Muscle layer of duodenum (tissue), 2 donors: ENCODE results near the gene XPOT.
A peak's percentile ranks its signal among the peaks of the same experiment; 100 is the strongest.

Experiments
- H3K27ac ChIP-seq: one replicate; pipeline ENCODE4 v1.7.0; 2013; ENCODE audit warnings: mild to moderate bottlenecking, low read length
- H3K27me3 ChIP-seq: one replicate; pipeline ENCODE4 v1.7.0; 2013; ENCODE audit warnings: low read depth, mild to moderate bottlenecking, control low read depth, low read length
- H3K36me3 ChIP-seq, 2 donors: one replicate each; pipeline ENCODE4 v1.7.0; 2013; ENCODE audit warnings: low read length in 2 of 2, control low read depth in 1 of 2, mild to moderate bottlenecking in 1 of 2; ENCODE audit not compliant: insufficient read depth in 2 of 2, control insufficient read depth in 1 of 2
- H3K4me1 ChIP-seq, 2 donors: one replicate each; pipeline ENCODE4 v1.7.0; 2013; ENCODE audit warnings: low read length in 2 of 2, mild to moderate bottlenecking in 2 of 2, control low read depth in 1 of 2, moderate library complexity in 1 of 2; ENCODE audit not compliant: insufficient read depth in 2 of 2, control insufficient read depth in 1 of 2
- H3K4me3 ChIP-seq, 2 donors: one replicate each; pipeline ENCODE4 v1.7.0; 2013; ENCODE audit warnings: low read length in 2 of 2, low read depth in 1 of 2, mild to moderate bottlenecking in 1 of 2
- H3K9me3 ChIP-seq, 2 donors: one replicate each; pipeline ENCODE4 v1.7.0; 2013; ENCODE audit warnings: low read length in 2 of 2, control low read depth in 1 of 2, mild to moderate bottlenecking in 1 of 2; ENCODE audit not compliant: control insufficient read depth in 1 of 2
- donor health status: healthy.

Gene XPOT

GRCh38 chr12:64392221-64392620 is 12.0 kb upstream of the XPOT start:
- Histone ChIP-seq H3K36me3 (no peaks in the 10 kb centered on the region), H3K27ac (no peak overlapping the region), H3K27me3 (peaks cover 8% of the 10 kb centered on the region), H3K4me1 (peaks cover 0 to 6% of the 10 kb centered on the region in 2 donors), H3K9me3 (no peaks in the 10 kb centered on the region), H3K4me3 (no peak overlapping the region)

DNA sequence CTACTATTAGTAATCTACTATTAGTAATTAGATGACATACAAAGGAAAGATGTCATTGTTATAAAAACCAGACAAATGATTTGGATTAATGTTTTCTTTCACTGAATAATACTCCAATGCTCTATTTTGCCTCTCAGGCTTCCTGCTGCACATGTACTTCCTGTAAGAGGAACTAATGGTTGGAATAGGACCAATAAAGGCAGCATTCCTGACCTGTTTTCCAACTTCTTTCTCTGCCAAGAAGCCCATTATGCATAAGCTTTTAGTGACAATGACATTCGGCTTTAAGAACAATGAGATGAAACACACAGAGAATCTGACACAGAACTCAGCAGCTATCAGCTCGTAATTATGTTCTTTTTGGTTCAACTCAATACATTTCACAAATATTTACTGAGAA is 8.5 kb upstream of the XPOT start:
- H3K27me3 ChIP-seq, result no peaks in the 10 kb centered on the region
- no peaks in the 10 kb centered on the region for H3K36me3 ChIP-seq
- no peak overlapping the region for H3K4me3 ChIP-seq
- H3K27ac ChIP-seq, result no peak overlapping the region
- no peaks in the 10 kb centered on the region for H3K9me3 ChIP-seq
- peaks cover 0 to under 1% of the 10 kb centered on the region in 2 donors for H3K4me1 ChIP-seq

GRCh38 chr12:64400041-64400440 is 4.2 kb upstream of the XPOT start:
- Histone ChIP-seq H3K36me3 (peaks cover 0 to 5% of the 10 kb centered on the region in 2 donors), H3K27me3 (no peaks in the 10 kb centered on the region), H3K4me1 (no peaks in the 10 kb centered on the region), H3K9me3 (no peaks in the 10 kb centered on the region), H3K4me3 (no peak overlapping the region), H3K27ac (no peak overlapping the region)

GRCh38 chr12:64402181-64402580 is 2.0 kb upstream of the XPOT start:
- H3K27me3 ChIP-seq, result no peaks in the 10 kb centered on the region

DNA sequence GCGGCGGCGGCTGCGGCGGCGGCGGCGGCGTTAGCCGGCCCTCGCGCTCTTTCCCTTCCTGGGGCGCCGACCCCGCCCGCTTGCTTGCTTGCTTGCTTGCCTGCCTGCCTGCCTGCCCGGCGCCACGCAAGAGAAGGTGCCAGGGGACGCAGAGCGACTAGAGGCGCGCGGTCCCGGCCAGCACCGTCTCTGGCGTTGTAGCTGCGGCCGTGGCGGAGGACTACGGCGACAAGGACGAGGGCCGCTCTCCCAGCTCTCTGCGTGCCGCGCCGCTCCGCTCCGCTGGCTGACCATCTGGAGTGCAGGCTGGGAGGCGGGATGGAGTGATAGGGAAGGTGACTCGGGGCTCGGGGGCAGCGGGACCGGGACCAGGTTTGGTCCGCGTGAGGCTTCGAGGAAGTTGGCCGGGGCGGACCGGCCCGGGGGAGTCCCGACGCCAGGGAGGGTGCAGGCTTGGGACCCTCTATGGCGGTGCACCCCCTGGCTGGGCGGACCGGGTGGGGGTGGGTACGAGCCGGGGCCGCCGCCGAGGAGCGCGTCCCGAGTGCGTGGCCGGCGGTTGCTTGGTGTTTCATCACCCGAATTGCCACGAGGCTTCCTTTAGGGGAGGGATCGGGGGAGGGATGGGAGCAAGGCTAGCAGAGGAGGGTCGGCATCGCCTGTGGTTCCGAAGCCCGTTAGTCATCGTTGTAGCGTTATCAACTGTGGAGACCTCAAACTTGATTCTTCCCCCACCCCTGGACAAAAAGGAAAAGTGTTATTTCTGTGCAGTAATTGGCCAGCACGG is 471 bp downstream of the XPOT start:
- Histone ChIP-seq H3K4me1 (peaks cover 0 to 8% of the 10 kb centered on the region in 2 donors), H3K27me3 (no peaks in the 10 kb centered on the region), H3K27ac (peak overlapping the region; percentile 90), H3K4me3 (peak overlapping the region; percentile 84 to 92), H3K36me3 (peaks cover 0 to 5% of the 10 kb centered on the region in 2 donors), H3K9me3 (no peaks in the 10 kb centered on the region)

More at GRCh38 chr12:64402181-64402580, 2.0 kb upstream of the XPOT start:
- Histone ChIP-seq H3K27ac (no peak overlapping the region), H3K9me3 (no peaks in the 10 kb centered on the region), H3K4me3 (no peak overlapping the region), H3K36me3 (peaks cover 0 to 5% of the 10 kb centered on the region in 2 donors), H3K4me1 (peaks cover 0 to 8% of the 10 kb centered on the region in 2 donors)

- H3K27ac ChIP-seq, result no peak overlapping the region
- H3K27me3 ChIP-seq, result no peaks in the 10 kb centered on the region
- no peak overlapping the region for H3K4me3 ChIP-seq
- H3K36me3 ChIP-seq, result peaks cover 12 to 20% of the 10 kb centered on the region in 2 donors
- H3K9me3 ChIP-seq, result no peaks in the 10 kb centered on the region
- H3K4me1 ChIP-seq, result peaks cover 0 to 8% of the 10 kb centered on the region in 2 donors
Observed at GRCh38 chr12:64407342-64408223, 3.4 kb downstream of the XPOT start.

DNA sequence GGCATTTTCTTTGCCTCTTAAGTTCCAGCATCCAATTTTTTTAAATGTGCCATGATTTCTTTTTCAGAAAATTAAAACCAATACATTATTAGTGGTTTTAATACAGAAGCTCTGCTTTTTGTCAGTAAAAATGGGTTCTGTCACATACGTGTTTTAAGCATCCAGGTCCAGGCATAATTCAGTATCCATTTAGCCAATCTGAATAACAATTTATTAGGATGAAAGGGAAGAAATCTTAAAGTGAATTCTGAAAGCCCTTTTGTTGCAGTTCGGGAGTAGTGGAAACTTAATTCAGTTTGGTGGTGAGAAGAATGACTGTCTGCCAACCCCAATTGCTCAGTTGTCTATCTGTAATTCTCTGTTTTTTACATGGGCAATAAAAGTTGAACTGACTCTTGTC is 7.2 kb downstream of the XPOT start:
- H3K36me3 ChIP-seq, result peaks cover 31 to 45% of the 10 kb centered on the region in 2 donors
- H3K27me3 ChIP-seq, result no peaks in the 10 kb centered on the region
- no peaks in the 10 kb centered on the region for H3K4me1 ChIP-seq
- no peak overlapping the region for H3K4me3 ChIP-seq
- H3K9me3 ChIP-seq, result no peaks in the 10 kb centered on the region
- no peak overlapping the region for H3K27ac ChIP-seq

DNA sequence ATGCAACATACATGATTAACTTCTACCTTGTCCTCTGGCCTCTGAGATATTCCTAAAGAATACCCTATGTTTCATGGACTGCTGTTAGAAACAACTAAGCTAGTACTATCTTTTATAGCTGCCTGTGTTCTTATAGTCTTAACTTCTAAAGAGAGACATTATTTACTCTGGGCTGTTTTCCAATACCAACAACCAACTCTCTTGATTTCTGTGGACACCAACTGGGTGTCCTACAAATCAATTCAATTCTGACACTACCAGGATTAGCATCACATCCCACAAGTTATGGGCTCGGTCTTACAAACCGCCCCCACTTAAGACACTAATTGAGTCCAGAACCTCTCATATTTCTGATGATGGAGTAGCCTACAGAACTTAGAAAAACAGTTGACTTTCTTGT is 8.3 kb downstream of the XPOT start:
- Histone ChIP-seq H3K9me3 (no peaks in the 10 kb centered on the region), H3K36me3 (peaks cover 35 to 55% of the 10 kb centered on the region in 2 donors), H3K4me3 (no peak overlapping the region), H3K27ac (no peak overlapping the region), H3K4me1 (no peaks in the 10 kb centered on the region), H3K27me3 (no peaks in the 10 kb centered on the region)

DNA sequence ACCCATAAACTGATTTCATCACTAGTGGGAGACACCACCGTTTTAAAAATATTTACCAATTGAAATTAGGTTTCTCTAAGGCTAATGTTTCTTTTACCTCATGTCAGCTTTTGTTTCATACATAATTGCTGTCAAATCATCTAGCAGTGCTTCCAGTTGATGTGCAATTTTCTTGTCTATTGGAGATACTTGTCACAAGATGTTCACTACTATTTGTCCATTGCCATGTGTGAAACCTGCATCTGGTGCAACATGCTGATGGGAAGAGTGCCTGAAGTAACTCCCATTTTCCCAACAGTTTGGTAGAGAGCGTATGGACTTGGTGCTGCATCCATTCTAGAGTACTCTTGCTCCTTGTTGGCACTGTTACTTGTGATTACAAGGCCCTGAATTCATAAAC is 9.7 kb downstream of the XPOT start:
- Histone ChIP-seq H3K36me3 (peaks cover 47 to 69% of the 10 kb centered on the region in 2 donors), H3K27me3 (no peaks in the 10 kb centered on the region), H3K9me3 (no peaks in the 10 kb centered on the region), H3K4me1 (no peaks in the 10 kb centered on the region), H3K4me3 (no peak overlapping the region), H3K27ac (no peak overlapping the region)

DNA sequence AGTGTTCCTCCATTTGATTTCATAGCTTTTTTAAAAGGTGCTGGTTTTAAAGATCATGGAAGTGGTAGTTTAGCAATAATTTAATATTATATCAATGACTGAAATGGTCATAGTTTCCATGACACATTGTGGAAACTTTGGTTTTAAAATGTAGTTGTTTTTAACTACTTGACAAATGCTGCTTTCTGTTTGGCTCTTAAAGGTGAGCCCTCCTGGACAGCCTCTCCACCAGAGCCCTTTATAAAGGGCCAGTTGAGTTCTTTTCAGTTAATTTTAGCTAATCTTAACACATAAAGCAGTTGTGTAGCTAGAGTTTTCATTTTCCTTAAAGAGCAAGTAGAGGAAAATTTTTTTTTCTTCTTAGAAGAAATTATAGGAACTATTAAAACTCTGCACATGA is 14.0 kb downstream of the XPOT start:
- Histone ChIP-seq H3K27ac (no peak overlapping the region), H3K9me3 (no peaks in the 10 kb centered on the region), H3K4me3 (no peak overlapping the region), H3K36me3 (peaks cover 66 to 80% of the 10 kb centered on the region in 2 donors), H3K27me3 (no peaks in the 10 kb centered on the region), H3K4me1 (no peaks in the 10 kb centered on the region)

GRCh38 chr12:64419696-64420095 is 15.5 kb downstream of the XPOT start:
- H3K4me1 ChIP-seq, result no peaks in the 10 kb centered on the region
- H3K36me3 ChIP-seq, result peaks cover 70 to 81% of the 10 kb centered on the region in 2 donors
- no peaks in the 10 kb centered on the region for H3K27me3 ChIP-seq
- H3K4me3 ChIP-seq, result no peak overlapping the region
- H3K9me3 ChIP-seq, result no peaks in the 10 kb centered on the region
- no peak overlapping the region for H3K27ac ChIP-seq
